Esophagus squamous epithelium (tissue), 5 donors: Measurements from ENCODE around the gene PKMYT1. TPM values are rescaled to one million over a fixed set of nuclear protein-coding genes. Genes with fewer than 3 reads are reported as not detected.

Source experiments
- DNase-seq: peaks from one replicate; lab custom pipeline; 2025; lab: John Stamatoyannopoulos, UW
- H3K27ac ChIP-seq, 4 donors: fragments of 200-600 bp; sonication (generic); one replicate each; pipeline ENCODE4 v1.5.1; 2016 to 2019; ENCODE audit warnings: mild to moderate bottlenecking in 1 of 4
- H3K27me3 ChIP-seq, 4 donors: fragments of 200-600 bp; sonication (generic); 1 replicate in 3 of 4; 2 replicates in 1 of 4; pipeline versions ENCODE4 v1.5.1 to v1.6.0; 2017 to 2021; ENCODE audit warnings: antibody characterized with exemption in 1 of 4
- H3K36me3 ChIP-seq, 3 donors: fragments of 200-600 bp; sonication (generic); one replicate each; pipeline ENCODE4 v1.5.1; 2016 to 2019
- H3K4me1 ChIP-seq, 3 donors: fragments of 200-600 bp; sonication (generic); one replicate each; pipeline ENCODE4 v1.5.1; 2017 to 2019
- H3K4me3 ChIP-seq, 4 donors: fragments of 200-600 bp; sonication (generic); 1 replicate in 3 of 4; 2 replicates in 1 of 4; pipeline ENCODE4 v1.5.1; 2016 to 2019; ENCODE audit warnings: mild to moderate bottlenecking in 2 of 4, moderate library complexity in 1 of 4
- H3K9me3 ChIP-seq, 3 donors: fragments of 200-600 bp; sonication (generic); one replicate each; pipeline ENCODE4 v1.5.1; 2016 to 2019
- CTCF ChIP-seq, 6 experiments: fragments of 450-650 bp in 4 of 6; fragments of 200-600 bp in 2 of 6; sonication (generic) in 2 of 6; IDR thresholded peaks; one replicate each; pipeline ENCODE4 v1.5.1; 2016 to 2019; ENCODE audit warnings: antibody characterized with exemption in 6 of 6, mild to moderate bottlenecking in 4 of 6, moderate library complexity in 4 of 6
- POLR2A ChIP-seq, 4 donors: fragments of 450-650 bp; IDR thresholded peaks; one replicate each; pipeline ENCODE4 v1.6.1; 2017; ENCODE audit warnings: antibody characterized with exemption in 4 of 4, mild to moderate bottlenecking in 4 of 4, moderate library complexity in 3 of 4
- WGBS, 2 donors: methylation state at CpG; one replicate each; pipeline ENCODE4 v1.1.5; 2018; 5-methylcytosine and 5-hydroxymethylcytosine counted together
- intact Hi-C: fragments of 100-400 bp; cut with DNase I; formaldehyde crosslinking; loops from one replicate; pipeline ENCODE4 v1.15.0; 2022
- total RNA-seq, 4 donors: library from RNA; depleted of rRNA; stranded (reverse); fragments of >200 nt; gene quantifications; one replicate each; pipeline ENCODE4 v1.1.0, GENCODE V29; 2016
- donor health status: DM: yes; HTN: yes; CAD: no.

PKMYT1 gene
- total RNA-seq, result 10 to 100 TPM in 3 of 4 donors, 1 to 10 TPM in 1; 4.2 to 33.1 (median 13.0) TPM

GRCh38 chr16:2980227-2981176 is at the start of gene PKMYT1:
PKMYT1 (minus strand) TSS chr16:2980446; CDS start chr16:2979657, 789 bp downstream.
- TF ChIP-seq POLR2A (IDR thresholded peaks at IDR 0.05) (peak in 3 of 4 donors; percentile 81 to 98 (median 93)), CTCF (IDR thresholded peaks at IDR 0.05) (no peak)
- no peaks in the 10 kb centered on the region for H3K36me3 ChIP-seq
- DNase-seq, result no peak
- 11 to 73% methylated on average over 7 to 51 of the region's 91 CpGs for WGBS, 2 donors
- no peaks in the 10 kb centered on the region for H3K9me3 ChIP-seq
- peaks cover 0 to 16% (median 0%) of the 10 kb centered on the region in 4 donors for H3K27me3 ChIP-seq
- intact Hi-C loops, result no loop called here
- H3K4me3 ChIP-seq, result peak within 1 kb of the TSS; percentile 62 to 90 (median 66)
- H3K4me1 ChIP-seq, result peaks cover 15 to 68% (median 29%) of the 10 kb centered on the region in 3 donors
- H3K27ac ChIP-seq, result peak within 1 kb of the TSS; percentile 87 to 92 (median 89)

- 24 to 37% methylated on average over 10 to 24 of the region's 59 CpGs for WGBS, 2 donors
- H3K4me3 ChIP-seq, result peak overlapping the region in 2 of 4 donors; percentile 20 to 53
- no peak for TF ChIP-seq CTCF (IDR thresholded peaks at IDR 0.05)
- H3K27ac ChIP-seq, result no peak overlapping the region
- no peaks in the 10 kb centered on the region for H3K9me3 ChIP-seq
- peaks cover 20 to 74% (median 21%) of the 10 kb centered on the region in 3 donors for H3K4me1 ChIP-seq
- peaks cover 5 to 52% (median 9%) of the 10 kb centered on the region in 3 donors for H3K36me3 ChIP-seq
- peaks cover 0 to 64% (median 0%) of the 10 kb centered on the region in 4 donors for H3K27me3 ChIP-seq
- DNase-seq, result no peak
- intact Hi-C loops, result no loop called here
Observed at GRCh38 chr16:3029491-3030221, 49.4 kb upstream of the PKMYT1 start.

GRCh38 chr16:3028716-3029319 is 48.6 kb upstream of the PKMYT1 start:
- TF ChIP-seq CTCF (IDR thresholded peaks at IDR 0.05) (no peak), POLR2A (IDR thresholded peaks at IDR 0.05) (no peak)
- WGBS, 2 donors, result 22 to 38% methylated on average over 5 to 9 of the region's 15 CpGs
- no peak overlapping the region for H3K4me3 ChIP-seq
- intact Hi-C loops, result no loop called here
- peaks cover 0 to 56% (median 0%) of the 10 kb centered on the region in 4 donors for H3K27me3 ChIP-seq
- peaks cover 5 to 49% (median 9%) of the 10 kb centered on the region in 3 donors for H3K36me3 ChIP-seq
- no peak for DNase-seq
- peaks cover 23 to 75% (median 25%) of the 10 kb centered on the region in 3 donors for H3K4me1 ChIP-seq
- H3K27ac ChIP-seq, result no peak overlapping the region
- H3K9me3 ChIP-seq, result no peaks in the 10 kb centered on the region

GRCh38 chr16:3027983-3028715 is 47.9 kb upstream of the PKMYT1 start:
- peaks cover 5 to 42% (median 9%) of the 10 kb centered on the region in 3 donors for H3K36me3 ChIP-seq
- H3K27ac ChIP-seq, result peak overlapping the region in 1 of 4 donors; percentile 25
- 0% methylated on average over 2 to 6 of the region's 58 CpGs for WGBS, 2 donors
- peak overlapping the region in 1 of 4 donors; percentile 8 for H3K4me3 ChIP-seq
- H3K4me1 ChIP-seq, result peaks cover 30 to 80% (median 30%) of the 10 kb centered on the region in 3 donors
- intact Hi-C loops, result no loop called here
- TF ChIP-seq CTCF (IDR thresholded peaks at IDR 0.05) (peak; percentile 75 to 85 (median 84)), POLR2A (IDR thresholded peaks at IDR 0.05) (no peak)
- H3K9me3 ChIP-seq, result no peaks in the 10 kb centered on the region
- DNase-seq, result no peak
- peaks cover 0 to 49% (median 0%) of the 10 kb centered on the region in 4 donors for H3K27me3 ChIP-seq
